HG02588 (cell line): ENCODE results near the gene TLCD3B.

Source experiments
- ATAC-seq: cut with Tn5 transposase; IDR thresholded peaks from one replicate; pipeline ENCODE4 v1.9.1; 2021; ENCODE audit warnings: mild to moderate bottlenecking, moderate library complexity; ENCODE audit not compliant: unreplicated experiment

Gene TLCD3B, protein sequence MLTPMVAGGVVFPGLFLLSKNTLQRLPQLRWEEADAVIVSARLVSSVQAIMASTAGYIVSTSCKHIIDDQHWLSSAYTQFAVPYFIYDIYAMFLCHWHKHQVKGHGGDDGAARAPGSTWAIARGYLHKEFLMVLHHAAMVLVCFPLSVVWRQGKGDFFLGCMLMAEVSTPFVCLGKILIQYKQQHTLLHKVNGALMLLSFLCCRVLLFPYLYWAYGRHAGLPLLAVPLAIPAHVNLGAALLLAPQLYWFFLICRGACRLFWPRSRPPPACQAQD

DNA sequence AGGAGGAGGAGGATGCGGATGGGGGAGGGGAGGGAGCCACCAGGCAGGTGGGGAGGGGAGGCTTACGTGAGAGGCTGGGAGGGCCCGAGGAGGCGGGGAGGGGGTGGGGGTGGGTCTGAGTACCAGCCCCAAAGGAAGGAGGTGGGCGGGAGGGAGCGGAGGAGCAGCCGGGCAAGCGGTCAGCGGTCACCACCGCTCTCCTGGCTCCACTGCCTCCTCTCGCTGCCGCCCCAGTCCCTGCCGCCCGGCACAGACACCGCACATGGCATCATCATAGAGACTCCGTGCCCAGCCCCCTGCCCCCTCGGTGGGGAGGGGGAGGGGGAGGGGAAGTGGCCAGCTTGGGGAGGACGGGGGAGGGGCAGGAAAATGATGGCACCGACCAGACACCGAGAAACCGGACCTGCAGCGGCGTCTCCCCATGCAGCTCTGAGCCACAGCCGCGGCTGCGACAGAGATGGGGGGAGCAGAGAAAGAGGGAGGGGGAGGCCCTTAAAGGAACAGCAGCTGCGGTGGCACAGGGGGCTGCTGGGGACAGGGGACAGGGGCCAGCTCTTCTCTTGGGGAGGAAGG lies at the start of gene TLCD3B:
Gene TLCD3B (minus strand): TSS at position 431 of the 573 bp plus-strand sequence. CDS start 744 bp downstream, outside the sequence.
- no peak for ATAC-seq

DNA sequence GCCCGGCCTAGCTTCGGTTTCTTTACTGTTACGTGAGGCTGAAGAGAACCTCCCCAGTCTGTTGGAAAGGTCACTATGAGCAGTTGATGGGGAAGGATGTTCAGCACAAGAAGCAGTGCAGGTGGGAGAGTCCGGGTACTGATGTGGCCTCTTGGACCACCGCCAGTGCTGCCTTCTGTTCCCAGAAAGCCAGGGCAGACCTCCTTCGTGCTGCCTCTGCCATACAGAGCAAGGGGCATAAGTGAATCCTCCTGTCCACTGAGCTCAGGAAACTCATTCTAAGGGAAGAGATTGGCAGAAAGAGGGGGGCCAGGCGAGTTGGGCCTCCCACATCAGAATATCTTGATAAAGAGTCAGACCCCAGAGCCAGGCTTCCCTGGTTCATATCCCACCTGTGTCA lies 48.4 kb upstream of the TLCD3B start:
- ATAC-seq, result no peak

DNA sequence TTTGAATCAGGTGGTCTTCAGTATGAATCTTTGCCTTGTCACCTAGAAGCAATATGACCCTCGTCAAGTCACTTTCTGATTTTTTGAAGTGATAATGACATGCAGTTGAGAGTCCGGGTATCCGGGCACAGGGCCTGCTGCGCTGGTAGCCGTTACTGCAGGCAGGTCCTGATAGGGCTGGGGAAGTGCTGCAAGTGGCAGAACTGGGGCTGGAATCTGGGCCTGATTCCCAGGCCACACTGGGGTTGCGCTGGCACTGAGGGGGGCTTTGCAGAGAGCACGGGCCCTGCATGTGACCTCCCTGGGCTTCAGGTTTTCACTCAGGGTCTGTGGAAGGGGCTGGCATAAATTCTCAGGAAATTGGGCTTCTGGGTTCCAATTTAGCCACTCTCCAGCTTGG lies 47.7 kb upstream of the TLCD3B start:
- ATAC-seq, result no peak

DNA sequence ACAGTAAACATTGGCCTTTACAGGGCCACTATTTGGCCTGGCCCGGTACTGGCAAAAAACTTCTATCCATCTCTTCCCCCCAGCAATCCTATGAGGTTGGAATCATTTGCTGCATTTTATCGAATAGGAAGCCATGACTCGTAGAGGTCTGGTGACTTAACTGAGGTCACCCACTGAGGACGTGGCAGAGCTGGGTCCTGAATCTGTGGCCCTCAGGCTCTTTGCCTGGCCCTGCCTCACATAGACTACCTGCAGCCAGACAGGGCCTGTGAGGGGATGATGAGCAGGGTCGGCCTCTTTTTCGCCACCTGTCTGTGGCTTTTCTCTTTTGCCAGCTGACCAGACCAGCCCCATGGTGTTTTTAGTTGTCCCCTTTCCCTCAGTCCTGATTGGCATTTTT lies 46.6 kb upstream of the TLCD3B start:
- no peak for ATAC-seq

DNA sequence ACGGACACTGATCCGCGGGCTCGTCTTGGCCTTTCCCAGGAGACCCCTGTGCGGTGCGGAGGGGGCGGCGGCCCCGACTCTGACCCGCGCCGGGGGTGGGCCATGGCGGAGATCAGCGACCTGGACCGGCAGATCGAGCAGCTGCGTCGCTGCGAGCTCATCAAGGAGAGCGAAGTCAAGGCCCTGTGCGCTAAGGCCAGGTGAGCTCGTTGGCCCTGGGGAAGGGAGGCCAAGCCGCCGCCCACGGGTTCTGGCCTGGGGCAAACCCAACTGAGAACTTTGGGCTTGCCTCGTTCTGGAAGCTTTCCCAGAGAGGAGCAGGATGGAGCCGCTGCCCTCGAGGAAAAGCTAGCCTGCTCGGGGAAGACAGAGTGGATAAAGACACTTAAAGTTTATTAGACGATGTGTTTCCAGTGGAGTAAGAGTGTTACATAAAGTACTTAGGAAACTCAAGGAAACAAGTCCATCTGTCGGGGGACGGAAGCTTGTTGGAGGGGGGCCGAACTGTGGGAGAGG lies 45.3 kb upstream of the TLCD3B start:
- ATAC-seq, result peak; percentile 27

DNA sequence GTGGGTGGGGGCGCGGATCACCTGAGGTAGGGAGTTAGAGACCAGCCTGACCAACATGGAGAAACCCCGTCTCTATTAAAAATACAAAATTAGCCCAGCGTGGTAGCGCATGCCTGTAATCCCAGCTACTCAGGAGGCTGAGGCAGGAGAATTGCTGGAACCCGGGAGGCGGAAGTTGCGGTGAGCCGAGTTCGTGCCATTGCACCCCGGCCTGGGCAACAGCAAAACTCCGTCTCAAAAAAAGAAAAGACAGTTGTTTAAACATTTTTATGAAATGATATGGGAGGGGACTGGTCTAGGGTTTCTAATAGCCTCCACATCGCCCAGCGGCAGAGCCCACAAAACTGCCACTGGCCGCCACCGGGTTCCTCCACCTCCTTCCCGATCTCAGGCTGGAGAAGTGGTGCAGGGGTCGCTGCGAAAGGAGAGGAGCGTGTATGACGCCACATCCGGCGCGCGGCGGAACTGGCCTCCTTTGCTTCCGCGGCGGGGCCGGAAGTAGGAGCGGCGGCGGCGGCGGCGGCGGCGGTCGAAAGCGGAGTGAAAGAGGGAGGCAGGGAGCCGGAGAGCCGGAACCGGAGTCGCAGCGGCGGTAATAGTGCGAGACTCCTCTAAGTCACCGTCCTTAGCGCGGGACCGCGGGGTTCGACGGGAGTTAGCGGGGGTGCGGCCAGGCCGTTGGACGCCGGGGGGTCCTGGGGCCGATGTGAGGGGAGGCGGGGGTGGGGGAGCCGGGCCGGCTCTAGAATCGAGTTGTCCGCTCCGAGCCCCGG lies 44.6 kb upstream of the TLCD3B start, which contains the start of gene PPP4C:
Gene PPP4C (plus strand): TSS at position 492 of the 773 bp plus-strand sequence. CDS start 384 bp downstream, outside the sequence.
- ATAC-seq, result peak; percentile 83

DNA sequence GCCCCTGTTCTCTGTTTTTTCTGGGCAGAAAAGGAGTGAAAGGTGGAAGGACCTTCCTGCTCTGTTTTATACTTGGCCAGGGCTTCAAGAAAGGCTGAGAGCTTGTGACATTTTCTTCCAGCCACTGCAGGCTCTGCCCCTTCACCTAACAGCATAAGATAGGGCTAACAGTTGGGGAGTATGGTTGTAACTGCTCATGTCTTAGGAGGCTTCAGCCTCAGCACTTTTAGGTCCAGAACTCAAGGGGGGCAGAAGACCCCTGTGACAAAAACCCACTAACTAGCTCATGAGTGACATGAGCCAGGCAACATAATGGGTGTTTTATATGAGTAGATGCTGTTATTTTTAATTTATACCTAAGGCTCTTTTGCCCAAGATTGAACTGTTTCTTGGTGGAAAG lies 39.4 kb upstream of the TLCD3B start:
- ATAC-seq, result no peak

DNA sequence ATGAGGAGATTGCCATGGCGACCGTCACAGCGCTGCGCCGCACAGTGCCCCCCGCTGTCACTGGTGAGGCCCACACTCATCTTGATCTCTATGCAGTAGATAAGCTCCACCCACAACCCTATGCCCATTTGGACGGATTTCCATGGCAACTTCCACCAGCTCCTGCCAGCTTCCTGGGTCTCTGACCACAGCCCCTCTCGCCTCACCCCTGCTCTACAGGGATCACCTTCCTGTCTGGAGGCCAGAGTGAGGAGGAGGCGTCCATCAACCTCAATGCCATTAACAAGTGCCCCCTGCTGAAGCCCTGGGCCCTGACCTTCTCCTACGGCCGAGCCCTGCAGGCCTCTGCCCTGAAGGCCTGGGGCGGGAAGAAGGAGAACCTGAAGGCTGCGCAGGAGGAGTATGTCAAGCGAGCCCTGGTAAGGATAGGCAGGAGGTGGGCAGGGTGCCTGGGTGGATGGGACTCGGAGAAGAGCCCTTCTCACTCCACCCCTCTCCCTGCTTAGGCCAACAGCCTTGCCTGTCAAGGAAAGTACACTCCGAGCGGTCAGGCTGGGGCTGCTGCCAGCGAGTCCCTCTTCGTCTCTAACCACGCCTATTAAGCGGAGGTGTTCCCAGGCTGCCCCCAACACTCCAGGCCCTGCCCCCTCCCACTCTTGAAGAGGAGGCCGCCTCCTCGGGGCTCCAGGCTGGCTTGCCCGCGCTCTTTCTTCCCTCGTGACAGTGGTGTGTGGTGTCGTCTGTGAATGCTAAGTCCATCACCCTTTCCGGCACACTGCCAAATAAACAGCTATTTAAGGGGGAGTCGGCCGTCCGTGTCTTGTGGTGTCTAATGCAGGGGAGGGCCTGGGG lies 38.8 kb upstream of the TLCD3B start:
- ATAC-seq, result no peak

DNA sequence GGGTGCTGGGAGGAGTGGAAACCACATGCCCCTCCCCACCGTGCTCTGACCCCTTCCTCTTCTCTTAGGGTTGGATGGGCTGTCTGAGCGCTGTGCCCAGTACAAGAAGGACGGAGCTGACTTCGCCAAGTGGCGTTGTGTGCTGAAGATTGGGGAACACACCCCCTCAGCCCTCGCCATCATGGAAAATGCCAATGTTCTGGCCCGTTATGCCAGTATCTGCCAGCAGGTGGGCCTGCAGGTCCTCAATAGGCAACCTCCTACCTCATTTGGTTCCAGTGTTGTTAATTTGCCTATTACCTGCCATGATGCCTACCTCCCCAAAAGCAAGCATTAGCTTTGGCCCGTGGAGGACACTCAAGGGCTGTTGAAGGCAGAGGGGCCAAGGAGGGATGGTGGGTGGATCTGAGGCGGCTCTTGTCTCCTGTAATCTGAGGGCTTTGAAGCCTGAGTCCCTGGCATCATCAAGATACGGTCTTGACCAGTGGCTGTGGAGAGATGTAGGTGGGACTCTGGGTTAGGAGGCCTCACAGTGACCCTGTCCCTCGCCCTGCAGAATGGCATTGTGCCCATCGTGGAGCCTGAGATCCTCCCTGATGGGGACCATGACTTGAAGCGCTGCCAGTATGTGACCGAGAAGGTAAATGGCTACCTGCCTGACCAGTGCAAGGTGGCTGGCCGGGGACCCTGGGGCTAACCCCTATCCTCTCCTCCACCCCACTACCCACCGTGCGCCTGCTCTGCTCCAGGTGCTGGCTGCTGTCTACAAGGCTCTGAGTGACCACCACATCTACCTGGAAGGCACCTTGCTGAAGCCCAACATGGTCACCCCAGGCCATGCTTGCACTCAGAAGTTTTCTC lies 37.9 kb upstream of the TLCD3B start:
- no peak for ATAC-seq

DNA sequence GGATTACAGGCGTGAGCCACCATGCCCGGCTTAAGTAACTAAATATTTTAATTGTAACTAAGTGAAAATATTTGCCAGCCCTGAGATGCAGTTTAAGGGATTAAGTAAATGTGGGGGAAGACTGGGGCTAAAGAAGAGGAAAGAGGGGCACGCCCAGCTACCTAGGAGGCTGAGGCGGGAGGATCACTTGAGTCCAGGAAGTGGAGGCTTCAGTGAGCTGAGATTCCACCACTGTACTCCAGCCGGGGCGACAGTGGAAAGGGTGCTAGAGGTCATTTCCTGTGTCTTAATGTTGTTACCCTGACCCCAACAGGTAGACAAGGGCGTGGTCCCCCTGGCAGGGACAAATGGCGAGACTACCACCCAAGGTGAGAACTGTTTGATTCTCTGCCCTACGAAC lies 37.3 kb upstream of the TLCD3B start:
- no peak for ATAC-seq

DNA sequence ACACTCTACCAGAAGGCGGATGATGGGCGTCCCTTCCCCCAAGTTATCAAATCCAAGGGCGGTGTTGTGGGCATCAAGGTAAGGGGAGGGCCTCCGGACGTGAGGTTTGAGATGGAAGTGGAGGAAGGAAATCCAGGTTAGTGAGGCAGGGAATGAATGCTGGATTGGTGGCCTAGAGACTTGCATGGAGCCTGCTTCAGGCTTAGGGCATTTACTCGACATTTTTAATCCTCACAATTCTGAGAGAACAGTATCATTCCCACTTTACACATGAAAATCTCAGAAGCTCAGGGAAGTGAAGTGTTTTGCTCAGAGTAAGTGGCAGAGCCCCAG lies 36.5 kb upstream of the TLCD3B start:
- no peak for ATAC-seq

DNA sequence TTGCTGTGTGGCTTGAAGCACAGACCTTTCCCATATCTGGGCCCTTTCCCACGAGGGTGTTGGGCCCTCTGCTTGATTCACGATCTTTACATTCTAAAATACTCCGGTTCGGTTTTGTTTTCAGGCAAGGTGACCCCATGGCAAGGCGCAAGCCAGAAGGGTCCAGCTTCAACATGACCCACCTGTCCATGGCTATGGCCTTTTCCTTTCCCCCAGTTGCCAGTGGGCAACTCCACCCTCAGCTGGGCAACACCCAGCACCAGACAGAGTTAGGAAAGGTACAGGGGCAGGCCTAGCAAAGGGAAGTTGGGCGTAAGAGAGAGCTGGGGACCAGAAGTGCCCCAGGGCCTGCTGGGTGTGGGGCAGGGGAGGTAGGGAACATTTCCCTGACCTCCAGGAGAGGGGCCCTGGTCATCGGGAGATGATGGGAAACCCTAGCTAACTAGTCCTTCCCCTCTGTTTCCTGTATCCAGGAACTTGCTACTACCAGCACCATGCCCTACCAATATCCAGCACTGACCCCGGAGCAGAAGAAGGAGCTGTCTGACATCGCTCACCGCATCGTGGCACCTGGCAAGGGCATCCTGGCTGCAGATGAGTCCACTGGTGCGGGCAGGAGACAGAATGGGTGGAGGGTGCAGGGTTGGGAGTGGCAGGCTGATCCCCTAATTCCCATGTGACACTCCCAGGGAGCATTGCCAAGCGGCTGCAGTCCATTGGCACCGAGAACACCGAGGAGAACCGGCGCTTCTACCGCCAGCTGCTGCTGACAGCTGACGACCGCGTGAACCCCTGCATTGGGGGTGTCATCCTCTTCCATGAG lies 35.9 kb upstream of the TLCD3B start:
- no peak for ATAC-seq

DNA sequence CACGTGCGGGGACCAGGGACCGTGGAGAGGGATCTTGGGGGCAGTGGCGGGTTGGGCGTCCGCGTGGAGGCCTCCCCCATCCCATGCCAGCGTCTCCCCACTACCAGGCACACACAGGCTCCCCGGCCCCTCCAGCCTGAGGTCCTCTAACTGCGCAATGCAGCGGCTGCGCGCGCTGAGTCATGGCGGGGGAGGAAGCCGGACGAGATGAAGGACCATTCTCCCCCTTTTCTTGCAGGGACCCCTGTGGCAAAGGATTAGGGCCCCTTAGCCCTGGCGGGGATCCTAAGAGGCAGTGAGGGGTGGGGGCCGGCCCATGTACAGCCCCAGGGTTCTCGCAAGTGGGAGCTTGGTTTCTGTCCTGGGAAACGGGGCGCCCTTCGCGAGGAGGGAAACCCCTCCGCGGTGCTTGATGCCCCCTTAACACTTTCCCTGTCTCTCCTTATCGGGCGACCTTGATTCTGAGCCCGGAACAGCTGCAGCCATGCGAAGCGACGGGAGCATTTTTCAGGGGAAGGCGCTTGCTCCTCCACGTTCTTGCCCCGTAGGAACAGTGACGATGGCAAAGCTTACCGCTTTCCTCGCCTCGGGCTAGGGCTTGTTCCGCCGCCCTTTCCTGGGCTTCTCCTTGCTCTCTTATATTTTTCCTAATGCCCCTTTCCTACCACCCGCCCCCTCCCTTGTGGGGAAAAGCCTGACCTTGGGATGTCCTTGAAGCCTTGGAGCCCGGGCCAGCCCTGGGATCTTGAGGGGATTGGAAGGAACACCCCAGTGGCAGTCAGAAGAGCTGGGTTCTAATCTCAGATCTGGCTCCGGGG lies 35.1 kb upstream of the TLCD3B start:
- no peak for ATAC-seq

DNA sequence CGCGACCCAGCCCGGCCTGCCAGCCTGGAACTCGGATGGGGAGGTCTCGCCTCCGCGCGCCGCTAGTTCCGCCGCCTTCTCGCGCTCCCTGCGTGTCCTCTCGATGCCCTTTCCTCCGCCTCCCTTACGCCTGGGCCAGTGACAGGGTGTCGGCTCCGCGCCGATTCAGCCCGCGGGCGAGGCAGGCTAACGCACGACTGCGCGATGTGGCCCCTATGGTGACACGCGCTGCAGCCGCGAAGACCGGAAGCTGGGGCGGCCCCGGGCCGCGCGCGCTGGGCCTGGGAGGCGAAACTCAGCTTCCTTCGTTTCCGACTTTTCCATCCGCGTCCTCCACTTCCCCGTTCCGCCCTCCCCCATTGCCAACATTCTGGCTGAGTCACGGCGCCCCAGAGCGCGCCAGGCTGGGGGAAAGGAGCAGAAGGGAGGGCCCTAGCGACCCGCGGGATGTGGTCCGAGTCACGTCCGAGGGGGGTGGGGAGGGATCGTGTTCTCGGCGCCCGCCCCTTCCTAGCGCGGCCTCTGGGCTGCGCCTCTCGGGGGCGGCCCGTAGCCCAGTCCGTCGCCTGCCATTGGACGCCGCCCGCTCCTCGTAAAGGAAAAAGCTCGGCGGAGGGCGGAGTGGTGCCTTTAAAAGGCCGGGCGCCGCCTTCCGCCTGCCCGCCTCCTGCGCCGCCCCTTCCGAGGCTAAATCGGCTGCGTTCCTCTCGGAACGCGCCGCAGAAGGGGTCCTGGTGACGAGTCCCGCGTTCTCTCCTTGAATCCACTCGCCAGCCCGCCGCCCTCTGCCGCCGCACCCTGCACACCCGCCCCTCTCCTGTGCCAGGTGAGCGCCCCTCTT lies 34.3 kb upstream of the TLCD3B start, which contains the start of gene ALDOA:
Gene ALDOA (plus strand): TSS at position 659 of the 841 bp plus-strand sequence. CDS start 1,138 bp downstream, outside the sequence.
- ATAC-seq, result peak; percentile 73

DNA sequence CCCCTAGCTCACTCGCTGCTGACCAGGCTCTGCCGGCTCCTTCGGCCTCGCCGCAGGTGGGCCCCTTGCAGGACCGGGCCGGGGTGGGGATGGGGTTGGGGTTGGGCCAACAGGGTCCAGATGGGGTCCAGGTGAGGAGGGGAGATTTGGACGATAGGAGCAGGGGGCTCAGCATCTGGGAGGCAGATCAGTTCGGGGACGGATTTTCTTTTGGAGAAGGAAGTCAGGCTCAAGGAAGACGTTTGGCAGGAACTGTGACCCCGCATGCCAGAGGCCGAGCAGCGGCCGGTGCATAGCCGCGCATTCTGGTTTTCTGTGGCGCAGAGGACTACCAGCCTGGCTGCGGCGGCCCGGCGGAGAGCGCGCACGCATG lies 33.6 kb upstream of the TLCD3B start:
- no peak for ATAC-seq

DNA sequence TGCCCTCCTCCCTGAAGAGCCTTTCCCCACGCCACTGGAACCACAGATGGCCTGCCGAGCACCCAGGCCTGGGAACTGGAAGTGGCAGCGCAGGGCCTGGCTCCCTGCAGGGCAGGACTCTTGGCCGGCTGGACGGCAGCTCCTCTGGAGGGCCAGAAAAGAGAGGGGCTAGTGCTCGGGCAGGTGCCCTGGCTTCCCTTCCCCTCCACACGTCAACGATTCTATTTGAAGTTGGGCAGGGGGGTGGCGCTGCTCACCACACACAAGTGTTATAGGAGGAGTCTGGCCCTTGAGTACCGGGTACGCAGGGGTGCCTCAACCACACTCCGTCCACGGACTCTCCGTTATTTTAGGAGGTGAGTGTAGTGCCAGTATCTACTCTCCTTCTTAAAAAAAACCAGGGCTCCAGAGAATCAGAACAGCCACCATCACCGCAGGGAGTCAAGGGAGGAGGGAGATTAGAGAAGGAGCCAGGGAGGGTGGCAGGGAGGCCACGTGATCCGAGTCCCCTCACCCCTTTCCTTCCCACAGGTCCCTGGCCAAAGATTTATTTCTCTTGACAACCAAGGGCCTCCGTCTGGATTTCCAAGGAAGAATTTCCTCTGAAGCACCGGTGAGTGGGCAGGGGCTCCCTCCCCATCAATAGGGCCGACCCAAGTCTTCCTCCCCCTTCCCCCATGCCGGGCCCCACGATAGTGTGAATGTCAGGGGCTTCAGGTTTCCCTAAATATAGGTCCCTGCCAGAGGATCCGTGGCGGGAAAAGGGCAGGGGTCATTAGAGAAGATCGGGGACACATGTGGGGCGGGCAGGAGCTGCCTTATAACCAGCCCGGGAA lies 33.0 kb upstream of the TLCD3B start:
- no peak for ATAC-seq
